ENCODE results near the gene IL1R2. TPM values are rescaled to one million over a fixed set of nuclear protein-coding genes. Genes with fewer than 3 reads are reported as not detected.
A peak's percentile ranks its signal among the peaks of the same experiment; 100 is the strongest.

IL1R2 gene
- total and polyA plus RNA-seq, 2 of the 13 experiments (the other 11 are each of a cell fraction or from before 2014, with no cell fraction given) = 3.6 to 7.3 TPM

GRCh38 chr2:102033031-102033749 is 41.4 kb downstream of the IL1R2 start (continued):
- no peak for TF ChIP-seq ZNF597 (CRISPR knock-in tag; IDR thresholded peaks at IDR 0.05)
- TF ChIP-seq TBX2 (CRISPR knock-in tag; IDR thresholded peaks at IDR 0.05; ENCODE audit: borderline replicate concordance) = peak; percentile 78
- TF ChIP-seq HCFC1 (IDR thresholded peaks at IDR 0.05; ENCODE audit: low read depth, low read length) = no peak
- TF ChIP-seq SRSF9 (IDR thresholded peaks at IDR 0.05; ENCODE audit: borderline replicate concordance, insufficient read depth, low read depth, low read length, poor library complexity, severe bottlenecking) = no peak
- peak; percentile 83 for TF ChIP-seq ZNF12 (CRISPR knock-in tag; IDR thresholded peaks at IDR 0.05)
- TF ChIP-seq ZNF790 (CRISPR knock-in tag; IDR thresholded peaks at IDR 0.05; ENCODE audit: borderline replicate concordance) = no peak
- TF ChIP-seq ZNF746 (CRISPR knock-in tag; IDR thresholded peaks at IDR 0.05) = no peak
- TF ChIP-seq XRCC5 (optimal IDR thresholded peaks at IDR 0.05; ENCODE audit: low read length) = peak; percentile 50
- TF ChIP-seq THAP9 (CRISPR knock-in tag; IDR thresholded peaks at IDR 0.05; ENCODE audit: borderline replicate concordance) = peak; percentile 53; the same call in 1 of the 2 replicates
- TF ChIP-seq ZNF563 (CRISPR knock-in tag; IDR thresholded peaks at IDR 0.05) = no peak
- no peak for TF ChIP-seq PHB2 (IDR thresholded peaks at IDR 0.05; ENCODE audit: partially characterized antibody)
- TF ChIP-seq ZSCAN12 (CRISPR knock-in tag; IDR thresholded peaks at IDR 0.05) = no peak
- TF ChIP-seq FOXJ3 (CRISPR knock-in tag; IDR thresholded peaks at IDR 0.05; ENCODE audit: borderline replicate concordance) = no peak
- TF ChIP-seq ZNF83 (CRISPR knock-in tag; IDR thresholded peaks at IDR 0.05; ENCODE audit: borderline replicate concordance) = no peak
- no peak for TF ChIP-seq MTA3 (CRISPR knock-in tag; IDR thresholded peaks at IDR 0.05)
- TF ChIP-seq ZNF280D (CRISPR knock-in tag; IDR thresholded peaks at IDR 0.05) = no peak
- TF ChIP-seq KLF16 (CRISPR knock-in tag; IDR thresholded peaks at IDR 0.05) = no peak
- peak; percentile 37; the same call in 1 of the 2 replicates for TF ChIP-seq ZNF556 (CRISPR knock-in tag; IDR thresholded peaks at IDR 0.05; ENCODE audit: borderline replicate concordance)
- 0 out of 2 replicates have a peak, but pooled peaks have one; percentile 45 for TF ChIP-seq FUBP1 (CRISPR knock-in tag; IDR thresholded peaks at IDR 0.05; ENCODE audit: borderline replicate concordance)
- no peak for TF ChIP-seq ZNF484 (CRISPR knock-in tag; IDR thresholded peaks at IDR 0.05; ENCODE audit: borderline replicate concordance, low read depth)
